ENCODE data around the gene XYLT1. TPM values are rescaled to one million over a fixed set of nuclear protein-coding genes. Genes with fewer than 3 reads are reported as not detected.

XYLT1 gene
- total and polyA plus RNA-seq, 2 of the 8 experiments (the other 6 are each of a cell fraction or from before 2014, with no cell fraction given) = 6.6 to 25.4 TPM

DNA sequence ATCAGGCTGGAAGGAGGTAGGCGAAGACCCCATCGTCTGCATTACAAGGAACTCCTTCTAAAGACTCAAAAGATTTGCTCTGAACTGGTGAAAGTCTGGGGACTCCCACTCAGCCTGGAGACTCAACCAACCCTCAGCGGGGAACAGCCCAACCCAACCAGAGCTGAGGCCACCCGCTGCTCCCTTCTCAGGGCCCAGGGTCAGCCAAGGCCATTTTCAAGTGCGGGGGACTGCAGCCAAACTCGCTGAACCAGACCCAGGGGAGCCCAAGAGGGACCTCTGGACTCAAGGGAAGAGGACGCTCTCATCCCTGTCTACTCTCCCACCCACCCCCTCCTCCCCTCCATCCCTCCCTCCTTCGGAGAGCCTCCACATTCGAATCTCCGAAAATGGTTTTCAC is 24.1 kb downstream of the XYLT1 start (continued):
- TF ChIP-seq, protein P1, sequence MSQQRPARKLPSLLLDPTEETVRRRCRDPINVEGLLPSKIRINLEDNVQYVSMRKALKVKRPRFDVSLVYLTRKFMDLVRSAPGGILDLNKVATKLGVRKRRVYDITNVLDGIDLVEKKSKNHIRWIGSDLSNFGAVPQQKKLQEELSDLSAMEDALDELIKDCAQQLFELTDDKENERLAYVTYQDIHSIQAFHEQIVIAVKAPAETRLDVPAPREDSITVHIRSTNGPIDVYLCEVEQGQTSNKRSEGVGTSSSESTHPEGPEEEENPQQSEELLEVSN (IDR thresholded peaks at IDR 0.05) = no peak

All from H1 (cell line).